NCI-H2081 treated with DMSO at 0.1 percent for 48 hours (cell line): ENCODE data around the gene SNX19.

Experiments used
- DNase-seq: peaks from one replicate; lab custom pipeline; 2025; lab: John Stamatoyannopoulos, UW

The SNX19 gene

GRCh38 chr11:130839981-130840666 is 76.2 kb downstream of the SNX19 start:
- DNase-seq, result no peak

DNA sequence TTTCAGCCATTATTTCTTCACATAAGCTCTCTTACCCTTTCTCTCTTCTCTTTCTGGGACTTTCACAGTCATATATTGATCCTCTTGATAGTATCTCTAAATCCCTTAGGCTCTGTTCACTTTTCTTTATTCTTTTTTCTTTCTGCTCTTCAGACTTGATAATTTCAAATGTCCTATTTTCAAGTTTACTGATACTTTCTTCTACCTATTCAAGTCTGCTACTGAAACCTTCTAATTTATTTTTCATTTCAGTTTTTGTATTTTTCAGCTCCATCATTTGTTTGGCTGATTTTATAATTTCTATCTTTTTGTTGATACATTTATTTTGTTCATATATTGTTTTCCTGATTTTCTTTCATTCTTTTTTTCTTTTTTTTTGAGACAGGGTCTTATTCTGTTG is 79.1 kb downstream of the SNX19 start:
- DNase-seq, result no peak

DNA sequence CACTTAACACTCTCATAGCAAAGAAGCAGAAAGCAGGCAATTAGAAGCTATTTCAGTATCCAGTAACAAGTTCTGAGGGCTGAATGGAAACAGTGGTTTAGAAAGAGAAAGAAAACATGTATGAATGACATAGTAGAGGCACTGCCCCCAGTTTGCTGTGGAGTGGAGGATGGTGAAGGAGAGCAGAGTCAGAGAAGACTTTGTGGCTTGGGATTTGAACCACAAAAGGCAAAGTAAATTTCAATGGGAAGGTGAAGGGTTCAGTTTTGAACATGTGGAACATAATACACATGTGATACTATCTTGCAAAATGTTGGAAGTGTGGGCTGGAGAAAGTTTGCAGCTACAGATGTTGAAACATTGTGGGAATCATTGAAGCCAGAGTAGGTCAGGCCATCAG is 81.4 kb downstream of the SNX19 start:
- DNase-seq, result no peak

DNA sequence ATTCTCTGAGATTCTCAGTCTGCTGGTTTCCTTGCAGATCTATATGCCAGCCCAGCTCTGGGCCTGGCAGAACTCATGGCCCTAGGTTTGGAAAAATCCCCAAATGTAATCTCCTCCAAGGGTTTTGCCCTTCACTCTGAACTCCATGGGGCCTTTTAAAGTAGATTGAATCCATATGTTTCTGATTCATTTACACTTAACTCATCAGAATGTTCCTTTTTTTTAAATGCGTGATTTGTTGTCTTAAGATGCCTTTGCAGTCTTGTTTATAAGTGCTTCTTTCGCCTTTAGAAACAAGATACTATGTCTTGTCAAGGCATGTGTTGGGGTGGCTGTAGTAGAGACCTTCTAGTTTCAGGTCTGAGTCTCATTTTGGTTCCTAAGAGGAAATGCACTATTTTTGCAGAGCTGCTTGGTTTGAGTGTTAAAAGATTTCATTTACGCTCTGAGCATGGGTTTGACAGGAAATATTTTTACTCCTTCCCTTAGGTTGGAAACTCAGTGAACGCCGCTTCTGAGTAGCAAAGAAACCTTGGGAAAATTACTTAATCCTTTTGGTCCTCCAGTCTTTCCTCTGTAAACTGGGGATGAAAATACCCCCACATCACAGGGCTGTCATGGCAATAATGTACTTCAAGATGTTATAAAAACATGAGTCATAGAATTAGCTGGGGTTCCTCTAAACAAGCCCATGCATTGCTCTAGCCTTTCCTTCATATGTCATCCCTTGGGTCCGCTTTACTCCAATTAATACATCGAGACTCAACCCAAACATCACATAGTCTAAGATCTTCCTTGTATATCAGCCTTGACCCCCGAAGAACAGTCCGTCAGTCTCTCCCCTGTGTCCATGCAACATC is 83.5 kb downstream of the SNX19 start:
- no peak for DNase-seq

- no peak for DNase-seq
These were observed 84.3 kb downstream of the SNX19 start for GRCh38 chr11:130831976-130832375.

- no peak for DNase-seq
These were observed 84.8 kb downstream of the SNX19 start for GRCh38 chr11:130831506-130831905.

GRCh38 chr11:130830566-130830965 is 85.7 kb downstream of the SNX19 start:
- DNase-seq, result no peak

GRCh38 chr11:130829920-130830511 is 86.3 kb downstream of the SNX19 start:
- no peak for DNase-seq

DNA sequence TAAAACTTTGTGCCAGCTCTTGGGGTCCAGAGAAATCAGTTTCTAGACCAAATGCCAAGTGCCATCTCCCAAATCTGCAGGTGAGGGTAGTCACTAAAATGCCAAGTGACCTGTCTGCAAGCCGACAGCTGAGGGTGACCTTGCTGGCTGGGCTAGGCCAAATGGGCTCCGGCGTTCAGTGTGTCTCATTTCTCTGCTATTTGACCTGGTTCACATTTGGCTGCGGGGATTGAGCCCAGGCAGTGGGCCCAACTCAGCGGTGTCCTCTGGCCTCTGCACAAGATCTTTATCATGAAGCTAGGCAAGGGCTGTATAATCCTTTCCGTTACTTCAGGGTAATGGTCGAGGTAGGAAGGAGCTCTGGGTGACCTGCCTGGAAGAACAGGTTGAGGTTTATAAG is 87.5 kb downstream of the SNX19 start:
- DNase-seq, result no peak

GRCh38 chr11:130827451-130828377 is 88.6 kb downstream of the SNX19 start:
- DNase-seq, result no peak

- DNase-seq, result no peak
These were observed 89.7 kb downstream of the SNX19 start for GRCh38 chr11:130826572-130826971.

DNA sequence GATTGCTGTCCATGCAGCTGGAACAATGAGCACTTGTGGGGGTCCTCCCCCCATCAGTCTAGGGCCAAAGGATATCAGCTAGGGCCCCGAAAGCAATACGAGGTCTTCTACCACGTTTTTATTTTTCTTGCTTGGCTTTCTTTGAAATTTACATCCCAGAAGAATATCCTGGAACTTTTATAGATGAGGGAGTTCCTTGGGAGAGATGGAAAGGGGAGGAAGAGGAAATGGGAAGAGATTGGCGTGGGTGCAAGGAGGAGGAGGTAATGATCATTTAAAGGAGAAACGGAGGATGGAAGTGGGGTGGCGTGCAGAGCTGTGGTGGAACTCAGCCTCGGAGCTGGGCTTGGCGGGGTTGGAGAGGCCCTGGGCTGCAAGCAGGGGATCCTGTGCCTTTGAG is 90.3 kb downstream of the SNX19 start:
- no peak for DNase-seq

GRCh38 chr11:130825561-130825960 is 90.7 kb downstream of the SNX19 start:
- no peak for DNase-seq
